GM15510 (cell line): ENCODE measurements around the gene ATG12.

Experiments used
- POLR2A ChIP-seq: IDR thresholded peaks from 3 replicates; pipeline ENCODE4 v1.6.1; 2011; ENCODE audit warnings: borderline replicate concordance; ENCODE audit not compliant: insufficient read length; ENCODE audit errors: extremely low read depth

Gene ATG12

DNA sequence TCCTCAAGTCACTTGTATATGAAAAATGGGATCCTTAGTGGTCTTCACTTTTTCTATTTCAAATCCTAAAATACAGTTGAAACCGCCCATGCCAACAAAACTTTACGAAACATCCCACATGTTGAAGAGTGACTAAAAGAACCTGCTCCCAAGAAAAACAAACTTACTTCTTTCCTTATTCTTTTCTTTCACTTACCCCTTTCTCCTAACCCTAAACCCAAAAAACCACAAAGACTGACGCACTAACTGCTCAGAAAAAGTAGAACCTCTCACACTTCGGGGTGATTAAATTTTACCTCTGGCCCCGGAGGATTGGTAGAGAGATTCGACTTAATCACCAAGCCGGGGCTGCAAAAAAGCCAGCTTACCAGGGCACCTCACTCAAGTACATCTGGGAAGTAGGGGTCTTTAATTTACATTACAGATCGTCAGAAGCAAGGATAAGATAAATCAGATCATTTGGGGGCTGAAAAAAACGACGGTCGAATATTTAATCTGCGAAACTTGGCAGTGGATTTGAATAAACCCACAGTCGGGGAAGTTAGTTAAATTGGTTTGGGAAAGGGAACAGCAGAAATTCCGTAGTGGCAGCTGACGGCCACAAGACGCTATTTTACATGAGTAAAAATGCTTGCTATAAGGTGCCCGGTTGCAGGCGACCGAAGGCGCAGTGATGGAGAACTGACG, 26.2 kb downstream of the ATG12 start:
- TF ChIP-seq POLR2A = no peak

DNA sequence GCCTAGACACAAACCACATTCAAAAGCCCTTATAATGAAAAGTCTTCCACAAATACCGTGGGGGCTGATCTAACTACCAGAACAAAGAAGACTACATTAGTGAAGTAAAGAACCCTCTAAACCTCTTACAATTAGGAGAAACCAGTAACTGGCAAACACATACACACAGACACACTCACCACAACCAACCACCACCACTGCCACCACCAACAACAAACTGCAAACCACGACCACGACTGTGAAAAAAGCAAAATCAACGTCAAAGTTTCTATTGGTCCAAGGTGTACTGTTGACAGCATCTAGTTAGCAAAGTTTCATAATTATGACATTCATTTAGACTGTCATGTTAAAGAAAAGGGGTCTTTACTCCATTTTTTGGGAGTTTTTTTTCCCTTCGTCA, 27.6 kb downstream of the ATG12 start:
- no peak for TF ChIP-seq POLR2A

GRCh38 chr5:115812372-115812771, 29.0 kb downstream of the ATG12 start:
- no peak for TF ChIP-seq POLR2A

DNA sequence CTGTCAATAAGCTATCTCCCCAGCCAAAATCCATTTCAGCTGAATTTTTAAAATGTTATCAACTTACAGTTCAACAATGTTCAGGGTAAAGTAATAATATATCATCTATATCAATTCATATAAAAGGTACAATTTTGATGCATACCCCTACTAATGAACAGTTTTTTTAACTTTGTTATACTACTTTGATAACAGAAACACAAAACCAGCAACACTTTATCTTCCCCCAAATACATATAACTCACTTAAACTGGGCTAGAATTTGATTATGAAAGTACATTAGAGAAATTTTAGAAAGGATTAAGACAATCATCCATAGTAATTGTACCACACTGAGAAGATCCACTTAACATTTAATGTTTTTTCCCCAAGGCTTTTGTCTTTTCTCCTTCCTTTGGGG, 30.0 kb downstream of the ATG12 start:
- no peak for TF ChIP-seq POLR2A

- TF ChIP-seq POLR2A = no peak
Measured at GRCh38 chr5:115810761-115811160, 30.6 kb downstream of the ATG12 start.

GRCh38 chr5:115809946-115810345, 31.4 kb downstream of the ATG12 start:
- no peak for TF ChIP-seq POLR2A

GRCh38 chr5:115807654-115808052, 33.7 kb downstream of the ATG12 start:
- TF ChIP-seq POLR2A = no peak

DNA sequence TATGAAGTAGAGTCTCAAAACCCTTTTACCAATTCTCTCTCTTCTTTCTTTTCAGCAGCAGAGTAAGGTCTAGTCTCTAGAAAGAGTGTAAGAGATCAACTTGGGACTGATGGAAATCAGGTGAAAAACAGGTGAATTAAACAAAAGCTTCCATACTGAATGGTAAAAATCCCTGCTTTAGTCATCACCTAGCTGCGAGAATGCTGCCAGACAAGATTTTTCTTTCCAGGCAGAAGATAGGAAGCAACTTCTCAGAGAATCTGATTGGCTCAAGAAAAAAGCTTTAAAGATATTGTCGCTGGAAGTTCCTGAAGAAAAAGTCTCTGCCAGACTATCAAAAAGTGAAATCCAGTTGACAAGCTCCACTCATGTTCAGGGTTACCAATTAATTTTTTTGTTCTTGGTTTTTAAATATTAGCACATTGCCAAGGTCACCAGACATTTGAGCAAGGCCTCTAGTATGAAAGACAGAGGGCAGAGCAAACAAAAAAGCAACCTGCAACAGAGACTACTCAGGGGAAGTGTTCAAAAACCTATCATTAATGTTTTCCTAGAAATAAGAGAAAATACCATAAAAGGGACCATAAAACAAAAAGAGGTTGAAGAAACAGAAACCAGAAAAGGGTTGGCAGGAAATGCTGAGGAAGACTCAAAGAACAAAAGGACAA, 34.2 kb downstream of the ATG12 start:
- TF ChIP-seq POLR2A = no peak

DNA sequence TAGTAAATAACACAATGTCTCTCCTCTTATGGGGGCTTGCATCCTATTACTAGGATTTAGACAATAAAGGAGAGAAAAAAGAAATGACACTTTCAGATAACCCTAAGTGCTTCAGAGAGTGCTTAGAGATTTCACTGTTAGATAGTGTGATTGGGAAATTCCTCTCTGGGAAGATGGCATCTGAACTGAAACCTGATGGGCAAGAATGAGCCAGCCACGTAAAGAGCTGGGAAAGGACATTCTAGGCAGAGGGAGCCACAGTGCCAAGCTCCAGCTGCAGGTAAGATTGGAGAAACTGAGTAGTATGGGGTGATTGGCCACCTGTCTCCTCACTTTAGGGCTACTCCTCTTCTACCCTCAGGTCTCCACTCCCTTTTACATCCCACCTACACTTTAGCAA, 39.4 kb downstream of the ATG12 start:
- TF ChIP-seq POLR2A = no peak

DNA sequence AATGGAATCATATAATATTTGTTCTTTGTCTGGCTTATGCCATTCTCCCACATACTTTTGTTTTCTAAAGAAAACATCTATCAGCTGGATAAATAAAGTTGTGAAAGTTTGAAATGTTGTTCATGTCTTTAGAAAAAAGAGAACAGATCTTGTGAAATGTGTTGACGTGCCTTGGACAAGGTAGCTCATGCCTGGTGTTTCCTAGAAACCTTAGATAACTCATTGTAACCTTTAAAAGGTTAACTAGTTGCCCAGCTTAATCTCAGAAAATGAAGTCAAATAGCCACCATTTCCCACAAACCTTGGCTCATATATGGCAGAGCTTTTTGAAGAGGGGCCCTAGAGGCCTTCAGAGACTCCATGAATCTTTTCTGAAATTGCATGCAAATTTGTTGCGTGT, 40.2 kb downstream of the ATG12 start:
- no peak for TF ChIP-seq POLR2A

- TF ChIP-seq POLR2A = no peak
Measured at GRCh38 chr5:115800108-115800507, 41.3 kb downstream of the ATG12 start.

GRCh38 chr5:115798252-115798651, 43.1 kb downstream of the ATG12 start:
- no peak for TF ChIP-seq POLR2A

DNA sequence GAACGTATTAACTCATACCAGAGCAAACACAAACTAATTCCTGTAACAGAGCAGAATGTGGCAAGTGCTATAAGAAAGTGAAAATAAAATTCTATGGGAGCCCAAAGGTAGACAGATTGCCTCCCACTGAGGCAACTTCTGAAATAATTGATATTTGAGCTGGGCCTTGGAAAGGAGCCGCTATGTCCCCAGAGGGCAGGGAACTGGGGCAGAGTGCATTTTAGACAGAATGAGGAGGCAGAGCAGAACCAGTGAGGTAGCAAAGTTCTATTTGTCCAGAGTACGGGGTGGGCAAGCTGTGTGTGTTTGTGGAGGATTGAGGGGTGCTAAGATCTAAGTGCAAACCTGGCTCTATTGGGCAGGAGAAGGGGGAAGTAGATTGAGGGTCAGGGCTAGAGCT, 44.7 kb downstream of the ATG12 start:
- no peak for TF ChIP-seq POLR2A

DNA sequence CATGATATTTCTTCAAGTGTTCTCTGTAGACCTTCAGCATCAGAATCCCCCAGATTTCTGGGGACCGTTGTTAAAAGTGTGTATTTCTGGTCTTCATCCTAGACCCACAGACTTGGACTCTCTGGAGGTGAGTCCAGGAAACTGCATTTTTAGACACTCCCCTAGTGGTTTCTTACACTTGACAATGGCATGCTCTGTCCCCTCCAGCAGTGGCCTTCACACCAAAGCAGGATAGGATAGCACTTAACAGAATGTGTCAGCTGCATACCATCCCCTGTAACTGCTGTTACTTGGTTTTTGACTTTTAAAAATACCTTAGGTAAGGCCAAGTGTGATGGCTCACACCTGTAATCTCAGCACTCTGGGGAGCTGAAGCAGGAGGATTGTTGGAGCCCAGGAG, 45.7 kb downstream of the ATG12 start:
- no peak for TF ChIP-seq POLR2A

GRCh38 chr5:115788440-115788839, 52.9 kb downstream of the ATG12 start:
- TF ChIP-seq POLR2A = no peak

DNA sequence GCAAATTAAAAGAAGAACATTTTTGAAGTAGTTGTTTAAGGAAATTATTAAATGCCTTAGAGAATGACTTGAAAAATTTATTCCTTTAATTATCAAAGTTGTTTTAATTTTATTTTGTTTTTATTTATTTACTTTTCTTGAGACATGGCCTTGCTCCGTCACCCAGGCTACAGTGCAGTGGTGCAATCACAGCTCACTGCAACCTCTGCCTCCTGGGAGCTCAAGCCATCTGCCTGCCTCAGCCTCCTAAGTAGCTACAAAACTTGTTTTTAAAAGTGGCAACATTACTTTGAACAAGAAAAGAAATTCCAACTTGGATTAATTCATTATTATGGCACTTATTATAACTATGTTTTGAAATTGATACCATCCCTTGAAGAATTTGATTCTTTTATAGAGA, 53.9 kb downstream of the ATG12 start:
- no peak for TF ChIP-seq POLR2A
